Endodermal cell (in vitro differentiated cells): ENCODE measurements around the gene PI4KB. TPM values are rescaled to one million over a fixed set of nuclear protein-coding genes. Genes with fewer than 3 reads are reported as not detected.

Source experiments
- DNase-seq: peaks from one replicate; pipeline ENCODE4 v3.0.0-alpha.2; 2017
- H3K27ac ChIP-seq: 2 replicates; pipeline ENCODE4 v1.5.1; 2013; ENCODE audit warnings: mild to moderate bottlenecking, low read depth, low read length, moderate library complexity
- H3K27me3 ChIP-seq: 2 replicates; pipeline ENCODE4 v1.6.1; 2013; ENCODE audit warnings: mild to moderate bottlenecking, low read length, moderate library complexity; ENCODE audit not compliant: insufficient read depth, control insufficient read depth, poor library complexity, severe bottlenecking
- H3K36me3 ChIP-seq: 2 replicates; pipeline ENCODE4 v1.7.0; 2013; ENCODE audit warnings: mild to moderate bottlenecking, low read length, moderate library complexity; ENCODE audit not compliant: control insufficient read depth, insufficient read depth
- H3K4me1 ChIP-seq: one replicate; pipeline ENCODE4 v1.7.0; 2013; ENCODE audit warnings: low read length; ENCODE audit not compliant: control insufficient read depth, insufficient read depth
- H3K4me3 ChIP-seq: 2 replicates; pipeline ENCODE4 v1.5.1; 2013; ENCODE audit warnings: mild to moderate bottlenecking, low read length, moderate library complexity
- H3K9ac ChIP-seq: 2 replicates; pipeline ENCODE4 v1.6.1; 2013; ENCODE audit warnings: mild to moderate bottlenecking, low read length, moderate library complexity; ENCODE audit not compliant: poor library complexity, severe bottlenecking; ENCODE audit errors: extremely low read depth
- H3K9me3 ChIP-seq: 2 replicates; pipeline ENCODE4 v1.6.1; 2013; ENCODE audit warnings: mild to moderate bottlenecking, low read length, moderate library complexity; ENCODE audit not compliant: control insufficient read depth
- H3K27ac Mint-ChIP-seq: 2 replicates; pipeline ENCODE4 v1.8.0; 2020; ENCODE audit warnings: mixed read lengths
- H3K27me3 Mint-ChIP-seq: 2 replicates; pipeline ENCODE4 v1.8.0; 2021; ENCODE audit warnings: mild to moderate bottlenecking, mixed read lengths; ENCODE audit not compliant: insufficient read depth
- H3K36me3 Mint-ChIP-seq: 2 replicates; pipeline ENCODE4 v1.8.0; 2020; ENCODE audit warnings: low read depth, mixed read lengths
- H3K4me1 Mint-ChIP-seq: 2 replicates; pipeline ENCODE4 v1.8.0; 2020; ENCODE audit warnings: mixed read lengths
- H3K4me3 Mint-ChIP-seq: 2 replicates; pipeline ENCODE4 v1.8.0; 2020; ENCODE audit warnings: mild to moderate bottlenecking, moderate library complexity, mixed read lengths
- H3K9me3 Mint-ChIP-seq: 2 replicates; pipeline ENCODE4 v1.8.0; 2020; ENCODE audit warnings: mild to moderate bottlenecking, mixed read lengths
- WGBS, 2 experiments: methylation state at CpG; one replicate each; pipeline versions ENCODE4 v1.1.5 to v1.1.7; 2013; ENCODE audit warnings: missing lambda C conversion rate in 2 of 2, mixed read lengths in 1 of 2; ENCODE audit not compliant: insufficient coverage in 1 of 2, insufficient read length in 1 of 2; 5-methylcytosine and 5-hydroxymethylcytosine counted together
- total RNA-seq, 2 donors: library from RNA; stranded (reverse); fragmentation: NEBNext Ultra II Directional in 1 of 2; extraction: Animal tissue kit (Norgen Biotek cat#: 25700) in 1 of 2; gene quantifications; 2 replicates in 1 of 2; 3 replicates in 1 of 2; pipeline ENCODE4 v1.2.1, GENCODE V29; 2021
- TF ChIP-seq, protein P1 (sequence below): fragments of 200-600 bp; sonication (generic); conservative IDR thresholded peaks from 2 replicates; pipeline ENCODE4 v1.5.0; 2021; ENCODE audit warnings: antibody characterized with exemption, mild to moderate bottlenecking

PI4KB gene
- total RNA-seq, 2 donors from 2014 or later, result 34.3 to 37.5 TPM

DNA sequence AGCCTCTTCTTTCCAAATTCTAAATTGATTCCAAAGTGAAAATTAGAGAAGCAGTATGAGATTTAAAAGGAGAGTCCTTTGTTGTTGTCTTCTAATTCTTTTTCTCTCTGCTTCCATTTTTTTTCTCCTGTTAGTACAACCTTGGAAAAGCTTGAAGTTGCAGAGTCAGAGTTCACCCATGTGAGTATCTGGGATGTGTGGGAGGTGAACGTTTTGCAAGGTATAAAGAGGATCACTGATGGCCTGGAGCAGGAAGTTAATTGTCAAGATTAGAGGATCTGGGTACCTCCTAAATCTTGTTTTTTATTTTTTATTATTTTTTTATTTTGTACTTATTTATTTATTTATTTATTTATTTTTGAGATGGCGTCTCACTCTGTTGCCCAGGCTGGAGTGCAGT, 80.4 kb downstream of the PI4KB start:
- Histone ChIP-seq H3K9ac (no peak overlapping the region), H3K4me1 (no peaks in the 10 kb centered on the region), H3K9me3 (no peaks in the 10 kb centered on the region), H3K27me3 (no peaks in the 10 kb centered on the region), H3K4me3 (no peak overlapping the region), H3K36me3 (peaks cover 88% of the 10 kb centered on the region), H3K27ac (no peak overlapping the region)
- Mint-ChIP-seq H3K36me3 (peaks cover 74% of the 10 kb centered on the region), H3K27ac (no peak overlapping the region), H3K27me3 (no peaks in the 10 kb centered on the region), H3K4me1 (no peaks in the 10 kb centered on the region), H3K4me3 (no peak overlapping the region), H3K9me3 (no peaks in the 10 kb centered on the region)
- TF ChIP-seq, protein P1, sequence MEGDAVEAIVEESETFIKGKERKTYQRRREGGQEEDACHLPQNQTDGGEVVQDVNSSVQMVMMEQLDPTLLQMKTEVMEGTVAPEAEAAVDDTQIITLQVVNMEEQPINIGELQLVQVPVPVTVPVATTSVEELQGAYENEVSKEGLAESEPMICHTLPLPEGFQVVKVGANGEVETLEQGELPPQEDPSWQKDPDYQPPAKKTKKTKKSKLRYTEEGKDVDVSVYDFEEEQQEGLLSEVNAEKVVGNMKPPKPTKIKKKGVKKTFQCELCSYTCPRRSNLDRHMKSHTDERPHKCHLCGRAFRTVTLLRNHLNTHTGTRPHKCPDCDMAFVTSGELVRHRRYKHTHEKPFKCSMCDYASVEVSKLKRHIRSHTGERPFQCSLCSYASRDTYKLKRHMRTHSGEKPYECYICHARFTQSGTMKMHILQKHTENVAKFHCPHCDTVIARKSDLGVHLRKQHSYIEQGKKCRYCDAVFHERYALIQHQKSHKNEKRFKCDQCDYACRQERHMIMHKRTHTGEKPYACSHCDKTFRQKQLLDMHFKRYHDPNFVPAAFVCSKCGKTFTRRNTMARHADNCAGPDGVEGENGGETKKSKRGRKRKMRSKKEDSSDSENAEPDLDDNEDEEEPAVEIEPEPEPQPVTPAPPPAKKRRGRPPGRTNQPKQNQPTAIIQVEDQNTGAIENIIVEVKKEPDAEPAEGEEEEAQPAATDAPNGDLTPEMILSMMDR, result no peak
- no peak for DNase-seq
- WGBS, 2 experiments, result 96 to 100% methylated on average over 1 to 2 of the region's 2 CpGs

- Mint-ChIP-seq H3K4me3 (no peak overlapping the region), H3K27ac (no peak overlapping the region), H3K36me3 (peaks cover 94% of the 10 kb centered on the region), H3K4me1 (no peaks in the 10 kb centered on the region), H3K27me3 (no peaks in the 10 kb centered on the region), H3K9me3 (no peaks in the 10 kb centered on the region)
- DNase-seq, result no peak
- Histone ChIP-seq H3K9ac (no peak overlapping the region), H3K9me3 (no peaks in the 10 kb centered on the region), H3K4me3 (no peak overlapping the region), H3K27me3 (no peaks in the 10 kb centered on the region), H3K36me3 (peaks cover 92% of the 10 kb centered on the region), H3K27ac (no peak overlapping the region), H3K4me1 (no peaks in the 10 kb centered on the region)
- TF ChIP-seq, protein P1, result no peak
- WGBS, 2 experiments, result 86 to 95% methylated on average over 3 to 4 of the region's 5 CpGs
These were observed 83.5 kb downstream of the PI4KB start for GRCh38 chr1:151243683-151244216.

GRCh38 chr1:151242442-151242841, 84.8 kb downstream of the PI4KB start:
- Histone ChIP-seq H3K9ac (no peak overlapping the region), H3K36me3 (peaks cover 92% of the 10 kb centered on the region), H3K27ac (no peak overlapping the region), H3K4me3 (no peak overlapping the region), H3K4me1 (no peaks in the 10 kb centered on the region), H3K9me3 (no peaks in the 10 kb centered on the region), H3K27me3 (no peaks in the 10 kb centered on the region)
- DNase-seq, result no peak
- WGBS, 2 experiments, result 92 to 98% methylated on average over 2 of the region's 2 CpGs
- Mint-ChIP-seq H3K27ac (no peak overlapping the region), H3K36me3 (peaks cover 94% of the 10 kb centered on the region), H3K9me3 (no peaks in the 10 kb centered on the region), H3K4me3 (no peak overlapping the region), H3K27me3 (no peaks in the 10 kb centered on the region), H3K4me1 (no peaks in the 10 kb centered on the region)
- TF ChIP-seq, protein P1, result no peak

Other genes starting within 250 kb of the PI4KB start
- gene SEMA6C, start 180.8 kb downstream of the PI4KB start, total RNA-seq, result 10 to 100 TPM; 23.8 to 26.5 TPM
- not detected for gene TNFAIP8L2, start 170.8 kb downstream of the PI4KB start, total RNA-seq
- 10 to 100 TPM in 1 of 2 donors, 1 to 10 TPM in 1; 9.1 to 13.0 TPM for gene LYSMD1, start 161.5 kb downstream of the PI4KB start, total RNA-seq
- gene SCNM1, start 161.3 kb downstream of the PI4KB start, total RNA-seq, result 10 to 100 TPM; 41.1 to 44.8 TPM
- gene TMOD4, start 151.4 kb downstream of the PI4KB start, total RNA-seq, result 1 to 10 TPM; 1.0 to 1.9 TPM
- 100 to 1,000 TPM in 1 of 2 donors, 10 to 100 TPM in 1; 79.4 to 103 TPM for gene VPS72, start 137.2 kb downstream of the PI4KB start, total RNA-seq
- gene PIP5K1A, start 128.9 kb downstream of the PI4KB start, total RNA-seq, result 100 to 1,000 TPM; 102 to 144 TPM
- gene PSMD4, start 72.7 kb downstream of the PI4KB start, total RNA-seq, result 100 to 1,000 TPM; 188 to 205 TPM
- gene ZNF687, start 45.1 kb downstream of the PI4KB start, total RNA-seq, result 10 to 100 TPM; 43.0 to 49.8 TPM
- 10 to 100 TPM; 57.7 to 72.1 TPM for gene RFX5, start 19.8 kb upstream of the PI4KB start, total RNA-seq
- 10 to 100 TPM; 35.4 to 39.2 TPM for gene SELENBP1, start 45.3 kb upstream of the PI4KB start, total RNA-seq
- 100 to 1,000 TPM; 327 to 333 TPM for gene PSMB4, start 72.2 kb upstream of the PI4KB start, total RNA-seq
- 100 to 1,000 TPM; 138 to 165 TPM for gene POGZ, start 132.1 kb upstream of the PI4KB start, total RNA-seq
- gene CGN, start 184.0 kb upstream of the PI4KB start, total RNA-seq, result 10 to 100 TPM; 39.7 to 39.9 TPM
- gene TUFT1, start 212.9 kb upstream of the PI4KB start, total RNA-seq, result 10 to 100 TPM; 12.7 to 18.3 TPM